SK-N-SH treated with all-trans-retinoic acid at 6 μM for 48 hours (cell line): Measurements from ENCODE around the gene OR2B2.
A peak's percentile ranks its signal among the peaks of the same experiment; 100 is the strongest.
"Not testable (repeated sequence)": the region's sequence is repeated elsewhere in the genome, so short reads cannot be mapped to it uniquely, and the experiment has no call there.

Experiments used
- ATAC-seq: fragments of 200-7000 bp; cut with Tn5 transposase; 3 replicates; pipeline ENCODE4 v1.9.1; 2020; ENCODE audit warnings: mild to moderate bottlenecking, moderate library complexity
- ARNTL ChIP-seq: fragments of 450-650 bp; formaldehyde crosslinking; IDR thresholded peaks from 2 replicates; pipeline ENCODE4 v1.5.0; 2020; ENCODE audit warnings: low read depth, mild to moderate bottlenecking, moderate library complexity, borderline replicate concordance
- BACH2 ChIP-seq: fragments of 250-450 bp; sonication (Bioruptor Pico); IDR thresholded peaks from 2 replicates; pipeline ENCODE4 v1.9.0; 2021; ENCODE audit warnings: mild to moderate bottlenecking, borderline replicate concordance
- CREB5 ChIP-seq: fragments of 250-450 bp; sonication (Bioruptor Pico); IDR thresholded peaks from 2 replicates; pipeline ENCODE4 v1.5.1; 2020; ENCODE audit warnings: low read depth, mild to moderate bottlenecking, moderate library complexity
- CSDC2 ChIP-seq: fragments of 250-450 bp; sonication (Bioruptor Pico); IDR thresholded peaks from 2 replicates; pipeline ENCODE4 v1.5.0; 2020; ENCODE audit warnings: mild to moderate bottlenecking, moderate library complexity
- CSRNP3 ChIP-seq: fragments of 250-450 bp; sonication (Bioruptor Pico); IDR thresholded peaks from 2 replicates; pipeline ENCODE4 v1.5.1; 2021; ENCODE audit warnings: mild to moderate bottlenecking, moderate library complexity
- ESRRG ChIP-seq: fragments of 250-450 bp; sonication (Bioruptor Pico); IDR thresholded peaks from 2 replicates; pipeline ENCODE4 v1.6.1; 2021; ENCODE audit warnings: mild to moderate bottlenecking
- GLIS3 ChIP-seq: fragments of 250-450 bp; sonication (Bioruptor Pico); IDR thresholded peaks from 2 replicates; pipeline ENCODE4 v1.5.0; 2020; ENCODE audit warnings: mild to moderate bottlenecking, moderate library complexity
- ISL1 ChIP-seq: fragments of 250-450 bp; sonication (Bioruptor Pico); IDR thresholded peaks from 2 replicates; pipeline ENCODE4 v2.1.2; 2022; ENCODE audit warnings: mild to moderate bottlenecking, moderate library complexity
- OSR1 ChIP-seq: fragments of 250-450 bp; sonication (Bioruptor Pico); IDR thresholded peaks from 2 replicates; pipeline ENCODE4 v1.8.0; 2022; ENCODE audit warnings: moderate library complexity, mild to moderate bottlenecking, inconsistent platforms
- PATZ1 ChIP-seq: fragments of 250-450 bp; sonication (Bioruptor Pico); IDR thresholded peaks from 2 replicates; pipeline ENCODE4 v1.8.0; 2020; ENCODE audit warnings: mild to moderate bottlenecking, moderate library complexity, borderline replicate concordance
- POU6F1 ChIP-seq: fragments of 250-450 bp; sonication (Bioruptor Pico); IDR thresholded peaks from 2 replicates; pipeline ENCODE4 v1.8.0; 2021; ENCODE audit warnings: low read depth, mild to moderate bottlenecking, moderate library complexity, borderline replicate concordance
- PPARA ChIP-seq: fragments of 250-450 bp; sonication (Bioruptor Pico); IDR thresholded peaks from 2 replicates; pipeline ENCODE4 v1.5.0; 2020; ENCODE audit warnings: mild to moderate bottlenecking, borderline replicate concordance
- RARB ChIP-seq: fragments of 250-450 bp; sonication (Bioruptor Pico); IDR thresholded peaks from 2 replicates; pipeline ENCODE4 v1.8.0; 2021; ENCODE audit warnings: mild to moderate bottlenecking, moderate library complexity
- SNAI2 ChIP-seq: fragments of 250-450 bp; sonication (Bioruptor Pico); IDR thresholded peaks from 2 replicates; pipeline ENCODE4 v1.5.0; 2020; ENCODE audit warnings: mild to moderate bottlenecking, moderate library complexity
- TCF4 ChIP-seq: fragments of 250-450 bp; sonication (Bioruptor Pico); IDR thresholded peaks from 2 replicates; pipeline ENCODE4 v1.8.0; 2021; ENCODE audit warnings: mild to moderate bottlenecking, moderate library complexity, borderline replicate concordance
- TOX ChIP-seq: fragments of 250-450 bp; sonication (Bioruptor Pico); IDR thresholded peaks from 2 replicates; pipeline ENCODE4 v1.8.0; 2021; ENCODE audit warnings: mild to moderate bottlenecking, moderate library complexity, borderline replicate concordance
- TSHZ2 ChIP-seq: fragments of 250-450 bp; sonication (Bioruptor Pico); IDR thresholded peaks from 2 replicates; pipeline ENCODE4 v1.5.0; 2020; ENCODE audit warnings: mild to moderate bottlenecking, moderate library complexity
- ZC3H10 ChIP-seq: fragments of 250-450 bp; sonication (Bioruptor Pico); IDR thresholded peaks from 2 replicates; pipeline ENCODE4 v1.5.1; 2021; ENCODE audit warnings: mild to moderate bottlenecking, moderate library complexity
- ZFP3 ChIP-seq: fragments of 250-450 bp; sonication (Bioruptor Pico); IDR thresholded peaks from 2 replicates; pipeline ENCODE4 v1.5.0; 2020; ENCODE audit warnings: mild to moderate bottlenecking, moderate library complexity
- ZNF565 ChIP-seq: fragments of 450-650 bp; formaldehyde crosslinking; conservative IDR thresholded peaks from 2 replicates; pipeline ENCODE4 v1.5.0; 2020; ENCODE audit warnings: low read depth, mild to moderate bottlenecking, moderate library complexity
- ZNF70 ChIP-seq: fragments of 450-650 bp; formaldehyde crosslinking; IDR thresholded peaks from 2 replicates; pipeline ENCODE4 v1.5.0; 2020; ENCODE audit warnings: mild to moderate bottlenecking, moderate library complexity
- ZNF8 ChIP-seq: fragments of 450-650 bp; formaldehyde crosslinking; IDR thresholded peaks from 2 replicates; pipeline ENCODE4 v1.5.0; 2020; ENCODE audit warnings: mild to moderate bottlenecking, moderate library complexity

Gene OR2B2

GRCh38 chr6:27948237-27948636 lies 36.0 kb upstream of the OR2B2 start:
- no peak for TF ChIP-seq CSRNP3 (CRISPR knock-in tag)
- TF ChIP-seq RARB (CRISPR knock-in tag) = no peak
- no peak for TF ChIP-seq TSHZ2
- TF ChIP-seq ARNTL (CRISPR knock-in tag) = no peak
- TF ChIP-seq PATZ1 (CRISPR knock-in tag) = no peak
- TF ChIP-seq ZNF8 (CRISPR knock-in tag) = no peak
- no peak for TF ChIP-seq ESRRG (CRISPR knock-in tag)
- TF ChIP-seq ZNF70 (CRISPR knock-in tag) = no peak
- no peak for TF ChIP-seq PPARA
- TF ChIP-seq ZC3H10 (CRISPR knock-in tag) = no peak
- TF ChIP-seq BACH2 (CRISPR knock-in tag) = no peak
- TF ChIP-seq CREB5 = no peak
- TF ChIP-seq OSR1 (CRISPR knock-in tag) = no peak
- no peak for TF ChIP-seq TOX (CRISPR knock-in tag)
- TF ChIP-seq ZFP3 = no peak
- no peak for TF ChIP-seq ZNF565 (CRISPR knock-in tag)
- no peak for TF ChIP-seq CSDC2 (CRISPR knock-in tag)
- TF ChIP-seq SNAI2 = no peak
- TF ChIP-seq POU6F1 (CRISPR knock-in tag) = no peak
- TF ChIP-seq GLIS3 (CRISPR knock-in tag) = no peak
- no peak for ATAC-seq

GRCh38 chr6:27943072-27943471 lies 30.9 kb upstream of the OR2B2 start:
- not testable (repeated sequence) for ATAC-seq

- ATAC-seq = peak; percentile 38; the same call in 1 of the 3 replicates
- TF ChIP-seq OSR1 (CRISPR knock-in tag) (no peak), ISL1 (CRISPR knock-in tag) (no peak), RARB (CRISPR knock-in tag) (no peak), ZNF70 (CRISPR knock-in tag) (no peak), CREB5 (no peak), TSHZ2 (no peak), PPARA (no peak), ZFP3 (no peak), GLIS3 (CRISPR knock-in tag) (no peak), TOX (CRISPR knock-in tag) (no peak), ESRRG (CRISPR knock-in tag) (no peak), BACH2 (CRISPR knock-in tag) (no peak), POU6F1 (CRISPR knock-in tag) (no peak), TCF4 (CRISPR knock-in tag) (no peak), SNAI2 (no peak), ZNF565 (CRISPR knock-in tag) (no peak)
Measured at GRCh38 chr6:27940766-27941165, 28.6 kb upstream of the OR2B2 start.
